ENCODE data around the gene SKIC8. TPM values are rescaled to one million over a fixed set of nuclear protein-coding genes. Genes with fewer than 3 reads are reported as not detected.

The SKIC8 gene
- polyA plus RNA-seq, 4 donors, result 45.9 to 68.0 (median 58.6) TPM

DNA sequence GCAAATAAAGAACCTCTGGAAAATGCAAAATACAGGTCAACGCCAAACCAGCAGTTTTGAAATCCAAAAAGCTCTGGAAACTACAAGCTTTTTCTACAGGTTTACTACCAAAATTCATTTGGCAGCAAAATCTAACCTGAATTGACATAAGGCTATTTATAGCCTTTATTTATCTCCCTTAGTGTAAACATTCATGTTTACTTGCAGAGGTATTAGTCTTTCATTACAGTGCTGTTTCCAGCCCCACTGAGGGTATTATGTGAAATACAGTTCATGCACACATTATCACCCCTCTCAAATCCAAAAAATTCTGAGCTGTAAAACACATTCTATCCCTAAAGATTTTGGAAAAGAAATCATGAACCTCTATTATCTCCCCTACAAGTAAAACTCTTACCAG lies 7.2 kb downstream of the SKIC8 start:
- Histone ChIP-seq H3K27ac (ENCODE audit: low read depth in 1 of 3, low read length in 2 of 3) (no peak overlapping the region), H3K27me3 (ENCODE audit: control insufficient read depth in 3 of 3, insufficient read depth in 3 of 3, low read length in 3 of 3) (no peaks in the 10 kb centered on the region), H3K9me3 (ENCODE audit: control insufficient read depth in 2 of 2, insufficient read depth in 1 of 2, low read depth in 1 of 2, low read length in 1 of 2) (no peaks in the 10 kb centered on the region), H3K4me1 (ENCODE audit: control insufficient read depth in 3 of 3, insufficient read depth in 2 of 3, low read depth in 1 of 3, low read length in 2 of 3) (peaks cover 0 to 4% (median 0%) of the 10 kb centered on the region in 3 donors), H3K36me3 (ENCODE audit: control insufficient read depth in 3 of 3, insufficient read depth in 2 of 3, low read depth in 1 of 3, low read length in 3 of 3) (peaks cover 0 to 25% (median 4%) of the 10 kb centered on the region in 3 donors), H3K4me3 (ENCODE audit: low read depth in 1 of 3, low read length in 3 of 3) (no peak overlapping the region)
- DNase-seq (no peak), FAIRE-seq (no peak)
- 94 to 100% (median 96%) methylated on average over 1 of the region's 1 CpG for WGBS, 3 donors

GRCh38 chr15:78291698-78292097 lies 7.7 kb downstream of the SKIC8 start:
- no peak for FAIRE-seq
- no peak overlapping the region for H3K27ac ChIP-seq (ENCODE audit: low read depth in 1 of 3, low read length in 2 of 3)

DNA sequence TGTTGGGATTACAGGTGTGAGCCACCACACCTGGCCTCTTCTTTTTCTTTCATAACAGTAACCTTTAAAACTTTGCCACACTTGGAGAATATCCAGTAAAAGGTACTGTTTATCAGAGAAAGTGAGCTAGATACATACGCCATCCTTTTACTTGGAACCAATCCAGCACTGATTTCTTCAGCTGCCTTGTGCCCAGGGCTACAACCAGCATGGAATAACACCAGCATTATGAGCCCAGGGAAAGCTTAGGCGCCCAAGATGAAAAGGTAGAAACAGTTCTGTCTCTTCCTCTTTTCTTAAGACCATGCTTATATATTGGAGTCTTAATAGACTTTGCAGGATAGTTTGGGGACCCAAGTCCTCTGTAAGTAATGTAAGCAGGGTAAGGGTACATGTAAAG lies 8.4 kb downstream of the SKIC8 start:
- H3K9me3 ChIP-seq (ENCODE audit: control insufficient read depth in 2 of 2, insufficient read depth in 1 of 2, low read depth in 1 of 2, low read length in 1 of 2), result no peaks in the 10 kb centered on the region
- H3K4me1 ChIP-seq (ENCODE audit: control insufficient read depth in 3 of 3, insufficient read depth in 2 of 3, low read depth in 1 of 3, low read length in 2 of 3), result peaks cover 0 to 4% (median 0%) of the 10 kb centered on the region in 3 donors
- WGBS, 3 donors, result 55 to 83% (median 60%) methylated on average over 2 of the region's 2 CpGs
- peaks cover 0 to 31% (median 7%) of the 10 kb centered on the region in 3 donors for H3K36me3 ChIP-seq (ENCODE audit: control insufficient read depth in 3 of 3, insufficient read depth in 2 of 3, low read depth in 1 of 3, low read length in 3 of 3)
- no peak for DNase-seq
- FAIRE-seq, result no peak
- no peaks in the 10 kb centered on the region for H3K27me3 ChIP-seq (ENCODE audit: control insufficient read depth in 3 of 3, insufficient read depth in 3 of 3, low read length in 3 of 3)
- H3K4me3 ChIP-seq (ENCODE audit: low read depth in 1 of 3, low read length in 3 of 3), result no peak overlapping the region
- H3K27ac ChIP-seq (ENCODE audit: low read depth in 1 of 3, low read length in 2 of 3), result no peak overlapping the region

More at GRCh38 chr15:78291698-78292097, 7.7 kb downstream of the SKIC8 start:
- H3K4me1 ChIP-seq (ENCODE audit: control insufficient read depth in 3 of 3, insufficient read depth in 2 of 3, low read depth in 1 of 3, low read length in 2 of 3), result peaks cover 0 to 4% (median 0%) of the 10 kb centered on the region in 3 donors
- H3K9me3 ChIP-seq (ENCODE audit: control insufficient read depth in 2 of 2, insufficient read depth in 1 of 2, low read depth in 1 of 2, low read length in 1 of 2), result no peaks in the 10 kb centered on the region
- H3K4me3 ChIP-seq (ENCODE audit: low read depth in 1 of 3, low read length in 3 of 3), result no peak overlapping the region
- H3K27me3 ChIP-seq (ENCODE audit: control insufficient read depth in 3 of 3, insufficient read depth in 3 of 3, low read length in 3 of 3), result no peaks in the 10 kb centered on the region
- WGBS, 3 donors, result 96 to 100% (median 97%) methylated on average over 2 of the region's 2 CpGs
- H3K36me3 ChIP-seq (ENCODE audit: control insufficient read depth in 3 of 3, insufficient read depth in 2 of 3, low read depth in 1 of 3, low read length in 3 of 3), result peaks cover 0 to 26% (median 5%) of the 10 kb centered on the region in 3 donors
- no peak for DNase-seq

DNA sequence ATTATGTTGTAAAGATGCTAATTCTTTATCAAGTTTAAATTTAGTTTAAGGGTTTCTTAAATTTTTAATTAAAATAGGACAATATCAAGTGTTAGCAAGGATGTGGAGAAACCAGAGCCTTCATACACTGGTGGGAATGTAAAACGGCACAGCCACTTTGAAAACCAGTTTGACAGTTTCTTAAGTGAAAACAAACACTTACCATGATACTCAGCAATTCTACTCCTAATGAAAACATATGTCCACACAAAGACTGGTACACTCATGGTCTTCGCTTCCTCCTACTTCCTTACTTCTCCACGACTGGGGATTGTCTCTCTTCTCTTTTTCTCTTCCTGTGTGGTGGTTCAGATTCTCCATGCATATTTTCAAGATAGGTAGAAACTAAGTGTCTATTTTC lies 9.2 kb downstream of the SKIC8 start:
- H3K4me1 ChIP-seq (ENCODE audit: control insufficient read depth in 3 of 3, insufficient read depth in 2 of 3, low read depth in 1 of 3, low read length in 2 of 3), result peaks cover 0 to 4% (median 0%) of the 10 kb centered on the region in 3 donors
- H3K4me3 ChIP-seq (ENCODE audit: low read depth in 1 of 3, low read length in 3 of 3), result no peak overlapping the region
- peaks cover 0 to 34% (median 9%) of the 10 kb centered on the region in 3 donors for H3K36me3 ChIP-seq (ENCODE audit: control insufficient read depth in 3 of 3, insufficient read depth in 2 of 3, low read depth in 1 of 3, low read length in 3 of 3)
- no peak overlapping the region for H3K27ac ChIP-seq (ENCODE audit: low read depth in 1 of 3, low read length in 2 of 3)
- FAIRE-seq, result no peak
- no peaks in the 10 kb centered on the region for H3K27me3 ChIP-seq (ENCODE audit: control insufficient read depth in 3 of 3, insufficient read depth in 3 of 3, low read length in 3 of 3)
- DNase-seq, result no peak
- no peaks in the 10 kb centered on the region for H3K9me3 ChIP-seq (ENCODE audit: control insufficient read depth in 2 of 2, insufficient read depth in 1 of 2, low read depth in 1 of 2, low read length in 1 of 2)
- 83 to 94% (median 85%) methylated on average over 3 of the region's 3 CpGs for WGBS, 3 donors

GRCh38 chr15:78284758-78285157 lies 14.7 kb downstream of the SKIC8 start:
- Histone ChIP-seq H3K9me3 (ENCODE audit: control insufficient read depth in 2 of 2, insufficient read depth in 1 of 2, low read depth in 1 of 2, low read length in 1 of 2) (no peaks in the 10 kb centered on the region), H3K4me3 (ENCODE audit: low read depth in 1 of 3, low read length in 3 of 3) (no peak overlapping the region), H3K27me3 (ENCODE audit: control insufficient read depth in 3 of 3, insufficient read depth in 3 of 3, low read length in 3 of 3) (no peaks in the 10 kb centered on the region), H3K36me3 (ENCODE audit: control insufficient read depth in 3 of 3, insufficient read depth in 2 of 3, low read depth in 1 of 3, low read length in 3 of 3) (peaks cover 16 to 46% (median 17%) of the 10 kb centered on the region in 3 donors), H3K4me1 (ENCODE audit: control insufficient read depth in 3 of 3, insufficient read depth in 2 of 3, low read depth in 1 of 3, low read length in 2 of 3) (no peaks in the 10 kb centered on the region), H3K27ac (ENCODE audit: low read depth in 1 of 3, low read length in 2 of 3) (no peak overlapping the region)
- DNase-seq, result no peak
- WGBS, 3 donors, result 84 to 92% (median 89%) methylated on average over 4 of the region's 4 CpGs
- FAIRE-seq, result no peak

- Histone ChIP-seq H3K4me3 (ENCODE audit: low read depth in 1 of 3, low read length in 3 of 3) (no peak overlapping the region), H3K27ac (ENCODE audit: low read depth in 1 of 3, low read length in 2 of 3) (no peak overlapping the region), H3K4me1 (ENCODE audit: control insufficient read depth in 3 of 3, insufficient read depth in 2 of 3, low read depth in 1 of 3, low read length in 2 of 3) (no peaks in the 10 kb centered on the region), H3K9me3 (ENCODE audit: control insufficient read depth in 2 of 2, insufficient read depth in 1 of 2, low read depth in 1 of 2, low read length in 1 of 2) (no peaks in the 10 kb centered on the region), H3K36me3 (ENCODE audit: control insufficient read depth in 3 of 3, insufficient read depth in 2 of 3, low read depth in 1 of 3, low read length in 3 of 3) (peaks cover 16 to 53% (median 20%) of the 10 kb centered on the region in 3 donors), H3K27me3 (ENCODE audit: control insufficient read depth in 3 of 3, insufficient read depth in 3 of 3, low read length in 3 of 3) (no peaks in the 10 kb centered on the region)
- DNase-seq, result no peak
- FAIRE-seq, result no peak
- 91 to 92% (median 92%) methylated on average over 2 of the region's 2 CpGs for WGBS, 3 donors
Measured at GRCh38 chr15:78282324-78282723, 17.1 kb downstream of the SKIC8 start.

DNA sequence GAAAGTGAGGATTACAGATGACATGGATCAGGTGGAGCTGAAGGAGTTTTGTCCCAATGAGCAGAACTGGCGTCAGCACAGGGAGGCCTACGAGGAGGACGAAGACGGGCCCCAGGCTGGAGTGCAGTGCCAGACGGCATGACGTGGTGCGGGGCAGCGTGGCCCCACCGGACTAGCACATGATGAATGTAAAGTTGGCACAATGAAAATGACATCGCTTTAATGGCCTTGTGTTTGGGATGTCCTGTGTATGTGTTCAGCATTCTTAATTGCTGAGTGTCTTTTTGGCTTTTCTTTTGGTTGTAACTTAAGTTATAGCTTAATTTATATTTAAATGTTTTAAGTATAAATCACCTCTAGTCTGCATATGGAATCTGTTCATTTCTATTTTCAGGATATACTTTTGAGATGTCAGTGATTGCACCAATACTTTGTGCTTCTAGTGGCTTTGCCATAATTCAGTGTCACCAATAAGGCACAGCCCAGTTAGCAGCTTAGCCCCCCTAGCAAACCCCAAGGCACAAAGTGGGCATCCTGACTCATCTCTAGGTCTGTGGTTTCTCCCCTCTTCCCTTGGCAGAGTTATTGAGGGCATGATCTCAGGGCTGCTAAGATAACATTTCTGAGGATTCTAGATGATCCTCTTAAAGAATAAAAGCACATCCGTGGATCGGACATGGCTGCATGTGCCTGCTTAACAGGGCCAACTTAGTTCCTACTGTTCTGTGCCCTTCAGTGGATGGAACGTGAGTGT lies 18.9 kb downstream of the SKIC8 start:
- Histone ChIP-seq H3K9me3 (ENCODE audit: control insufficient read depth in 2 of 2, insufficient read depth in 1 of 2, low read depth in 1 of 2, low read length in 1 of 2) (no peaks in the 10 kb centered on the region), H3K4me3 (ENCODE audit: low read depth in 1 of 3, low read length in 3 of 3) (no peak overlapping the region), H3K27ac (ENCODE audit: low read depth in 1 of 3, low read length in 2 of 3) (no peak overlapping the region), H3K36me3 (ENCODE audit: control insufficient read depth in 3 of 3, insufficient read depth in 2 of 3, low read depth in 1 of 3, low read length in 3 of 3) (peaks cover 16 to 52% (median 21%) of the 10 kb centered on the region in 3 donors), H3K4me1 (ENCODE audit: control insufficient read depth in 3 of 3, insufficient read depth in 2 of 3, low read depth in 1 of 3, low read length in 2 of 3) (peaks cover 0 to 4% (median 0%) of the 10 kb centered on the region in 3 donors), H3K27me3 (ENCODE audit: control insufficient read depth in 3 of 3, insufficient read depth in 3 of 3, low read length in 3 of 3) (no peaks in the 10 kb centered on the region)
- DNase-seq (no peak), FAIRE-seq (no peak)
- 94 to 97% (median 96%) methylated on average over 13 of the region's 13 CpGs for WGBS, 3 donors

GRCh38 chr15:78276064-78276943 lies 23.1 kb downstream of the SKIC8 start:
- FAIRE-seq (no peak), DNase-seq (peak in 1 of 2 donors; percentile 13)
- Histone ChIP-seq H3K9me3 (ENCODE audit: control insufficient read depth in 2 of 2, insufficient read depth in 1 of 2, low read depth in 1 of 2, low read length in 1 of 2) (no peaks in the 10 kb centered on the region), H3K4me1 (ENCODE audit: control insufficient read depth in 3 of 3, insufficient read depth in 2 of 3, low read depth in 1 of 3, low read length in 2 of 3) (peaks cover 0 to 4% (median 0%) of the 10 kb centered on the region in 3 donors), H3K4me3 (ENCODE audit: low read depth in 1 of 3, low read length in 3 of 3) (no peak overlapping the region), H3K27me3 (ENCODE audit: control insufficient read depth in 3 of 3, insufficient read depth in 3 of 3, low read length in 3 of 3) (no peaks in the 10 kb centered on the region), H3K36me3 (ENCODE audit: control insufficient read depth in 3 of 3, insufficient read depth in 2 of 3, low read depth in 1 of 3, low read length in 3 of 3) (peaks cover 12 to 60% (median 20%) of the 10 kb centered on the region in 3 donors), H3K27ac (ENCODE audit: low read depth in 1 of 3, low read length in 2 of 3) (peak overlapping the region in 1 of 3 donors; percentile 22)
- WGBS, 3 donors, result 87 to 92% (median 90%) methylated on average over 6 of the region's 6 CpGs
